PC-3 (cell line): ENCODE data around the gene SPRYD4. TPM values are rescaled to one million over a fixed set of nuclear protein-coding genes. Genes with fewer than 3 reads are reported as not detected.
A peak's percentile ranks its signal among the peaks of the same experiment; 100 is the strongest.
"Not testable (repeated sequence)": the region's sequence is repeated elsewhere in the genome, so short reads cannot be mapped to it uniquely, and the experiment has no call there.

ENCODE experiments used
- ATAC-seq: fragments of 200-7000 bp; cut with Tn5 transposase; 2 replicates; pipeline ENCODE4 v1.9.1; 2020; ENCODE audit warnings: mild to moderate bottlenecking, moderate library complexity
- BruUV-seq: library from RNA; stranded (reverse); fragments of 400-500 nt; replicated peaks from 2 replicates; lab custom pipeline; 2021; lab: Mats Ljungman, UMichigan
- CTCF ChIA-PET: fragments of 300-600 bp; sonication (Branson Sonifier 250); formaldehyde crosslinking; loops from one replicate; lab custom pipeline; 2022; ENCODE audit warnings: antibody characterized with exemption; lab: Charles Lee
- POLR2A ChIA-PET: fragments of 300-600 bp; sonication (Branson Sonifier 250); formaldehyde crosslinking; loops from one replicate; lab custom pipeline; 2022; ENCODE audit warnings: antibody characterized with exemption; ENCODE audit not compliant: unreplicated experiment; lab: Charles Lee
- DNase-seq: peaks from one replicate; pipeline ENCODE4 v3.0.0-alpha.2; 2015
- H2AFZ ChIP-seq: fragments of 300-600 bp; sonication (generic); 2 replicates; pipeline ENCODE4 v1.6.0; 2016; ENCODE audit warnings: antibody characterized with exemption, low read length
- H3F3A ChIP-seq: fragments of 300-600 bp; sonication (generic); one replicate; pipeline ENCODE4 v1.6.0; 2017; ENCODE audit warnings: antibody characterized with exemption, low read length, control low read depth, mild to moderate bottlenecking; ENCODE audit not compliant: unreplicated experiment
- H3K27ac ChIP-seq: fragments of 300-600 bp; sonication (generic); 2 replicates; pipeline ENCODE4 v1.5.1; 2016; ENCODE audit warnings: mild to moderate bottlenecking, low read length
- H3K27me3 ChIP-seq: fragments of 300-600 bp; sonication (generic); 2 replicates; pipeline ENCODE4 v1.6.1; 2016; ENCODE audit warnings: low read length, mixed read lengths
- H3K36me3 ChIP-seq: fragments of 300-600 bp; sonication (generic); 2 replicates; pipeline ENCODE4 v1.6.1; 2016; ENCODE audit warnings: low read depth, mixed run types, low read length, mixed read lengths
- H3K4me1 ChIP-seq: fragments of 300-600 bp; sonication (generic); 2 replicates; pipeline ENCODE4 v1.5.1; 2016; ENCODE audit warnings: low read length; ENCODE audit not compliant: insufficient read depth
- H3K4me2 ChIP-seq: fragments of 300-600 bp; sonication (generic); 2 replicates; pipeline ENCODE4 v1.6.0; 2016; ENCODE audit warnings: low read length
- H3K4me3 ChIP-seq: fragments of 300-600 bp; sonication (generic); 2 replicates; pipeline ENCODE4 v1.5.1; 2016; ENCODE audit warnings: mild to moderate bottlenecking, low read length, mixed read lengths
- H3K79me2 ChIP-seq: fragments of 300-600 bp; sonication (generic); 2 replicates; pipeline ENCODE4 v1.6.1; 2017; ENCODE audit warnings: low read length, mixed read lengths
- H3K9ac ChIP-seq: fragments of 300-600 bp; sonication (generic); 2 replicates; pipeline ENCODE4 v1.6.0; 2016; ENCODE audit warnings: mild to moderate bottlenecking, low read length
- H3K9me2 ChIP-seq: fragments of 300-600 bp; sonication (generic); replicated peaks from 2 replicates; pipeline ENCODE4 v1.6.1; 2016; ENCODE audit warnings: mixed run types, low read length, mixed read lengths
- H3K9me3 ChIP-seq: fragments of 300-600 bp; sonication (generic); 2 replicates; pipeline ENCODE4 v1.6.1; 2016; ENCODE audit warnings: low read length, mixed read lengths
- H4K20me1 ChIP-seq: fragments of 300-600 bp; sonication (generic); 2 replicates; pipeline ENCODE4 v1.6.1; 2016; ENCODE audit warnings: low read length, mixed read lengths
- EZH2 ChIP-seq: fragments of 300-600 bp; sonication (generic); IDR thresholded peaks from one replicate; pipeline ENCODE4 v1.6.1; 2017; ENCODE audit warnings: antibody characterized with exemption, mild to moderate bottlenecking, low read length; ENCODE audit not compliant: unreplicated experiment
- EZH2phosphoT487 ChIP-seq: fragments of 300-600 bp; sonication (generic); IDR thresholded peaks from 2 replicates; pipeline ENCODE4 v1.6.1; 2018; ENCODE audit warnings: mild to moderate bottlenecking, antibody characterized with exemption, low read length, borderline replicate concordance
- intact Hi-C: fragments of 100-400 bp; cut with micrococcal nuclease; formaldehyde crosslinking; loops from 2 replicates; pipeline ENCODE4 v1.9.0; 2023
- total RNA-seq: library from RNA; depleted of rRNA; stranded (reverse); fragments of >200 nt; gene quantifications from 2 replicates; pipeline ENCODE4 v1.2.3, GENCODE V29; 2014
- TF ChIP-seq, protein P1 (sequence below): fragments of 300-600 bp; sonication (generic); conservative IDR thresholded peaks from 2 replicates; pipeline ENCODE4 v1.5.1; 2017; ENCODE audit warnings: antibody characterized with exemption, low read depth, mild to moderate bottlenecking, low read length

The SPRYD4 gene
- total RNA-seq, 1 experiment from 2014 or later, result 3.4 TPM

DNA sequence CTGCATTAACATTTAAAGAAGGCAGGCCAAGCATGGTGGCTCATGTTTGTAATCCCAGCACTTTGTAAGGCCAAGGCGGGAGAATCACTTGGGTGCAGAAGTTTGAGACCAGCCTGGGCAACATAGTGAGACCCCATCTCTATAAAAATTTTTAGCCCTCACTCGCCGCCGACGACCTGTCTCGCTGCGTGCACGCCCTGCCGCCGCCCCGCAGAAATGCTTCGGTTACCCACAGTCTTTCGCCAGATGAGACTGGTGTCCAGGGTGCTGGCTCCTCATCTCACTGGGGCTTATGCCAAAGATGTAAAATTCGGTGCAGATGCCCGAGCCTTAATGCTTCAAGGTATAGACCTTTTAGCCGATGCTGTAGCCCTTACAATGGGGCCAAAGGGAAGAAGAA lies 42.4 kb downstream of the SPRYD4 start:
- H4K20me1 ChIP-seq, result no peaks in the 10 kb centered on the region
- CTCF ChIA-PET, result no interaction called here
- no peak overlapping the region for H3K4me2 ChIP-seq
- no peak overlapping the region for H3K4me3 ChIP-seq
- H3K79me2 ChIP-seq, result no peaks in the 10 kb centered on the region
- H3K9me2 ChIP-seq, result no peaks in the 10 kb centered on the region
- DNase-seq (no peak), ATAC-seq (no peak)
- no peaks in the 10 kb centered on the region for H3F3A ChIP-seq
- no peaks in the 10 kb centered on the region for H3K4me1 ChIP-seq
- H3K27ac ChIP-seq, result no peak overlapping the region
- no peak overlapping the region for H3K9ac ChIP-seq
- POLR2A ChIA-PET, result no interaction called here
- intact Hi-C loops, result no loop called here
- H3K9me3 ChIP-seq, result no peaks in the 10 kb centered on the region
- no peak overlapping the region for H2AFZ ChIP-seq
- no peaks in the 10 kb centered on the region for H3K27me3 ChIP-seq
- no peak for TF ChIP-seq EZH2
- no peak for TF ChIP-seq EZH2phosphoT487
- TF ChIP-seq, protein P1, sequence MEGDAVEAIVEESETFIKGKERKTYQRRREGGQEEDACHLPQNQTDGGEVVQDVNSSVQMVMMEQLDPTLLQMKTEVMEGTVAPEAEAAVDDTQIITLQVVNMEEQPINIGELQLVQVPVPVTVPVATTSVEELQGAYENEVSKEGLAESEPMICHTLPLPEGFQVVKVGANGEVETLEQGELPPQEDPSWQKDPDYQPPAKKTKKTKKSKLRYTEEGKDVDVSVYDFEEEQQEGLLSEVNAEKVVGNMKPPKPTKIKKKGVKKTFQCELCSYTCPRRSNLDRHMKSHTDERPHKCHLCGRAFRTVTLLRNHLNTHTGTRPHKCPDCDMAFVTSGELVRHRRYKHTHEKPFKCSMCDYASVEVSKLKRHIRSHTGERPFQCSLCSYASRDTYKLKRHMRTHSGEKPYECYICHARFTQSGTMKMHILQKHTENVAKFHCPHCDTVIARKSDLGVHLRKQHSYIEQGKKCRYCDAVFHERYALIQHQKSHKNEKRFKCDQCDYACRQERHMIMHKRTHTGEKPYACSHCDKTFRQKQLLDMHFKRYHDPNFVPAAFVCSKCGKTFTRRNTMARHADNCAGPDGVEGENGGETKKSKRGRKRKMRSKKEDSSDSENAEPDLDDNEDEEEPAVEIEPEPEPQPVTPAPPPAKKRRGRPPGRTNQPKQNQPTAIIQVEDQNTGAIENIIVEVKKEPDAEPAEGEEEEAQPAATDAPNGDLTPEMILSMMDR, result no peak
- H3K36me3 ChIP-seq, result no peaks in the 10 kb centered on the region
- BruUV-seq, result no TSS peak

- H3K4me2 ChIP-seq, H3K9ac ChIP-seq, H3K9me2 ChIP-seq, DNase-seq, H3K36me3 ChIP-seq, POLR2A ChIA-PET, BruUV-seq, H3K9me3 ChIP-seq, intact Hi-C loops, H3K79me2 ChIP-seq, H3K27ac ChIP-seq, H3F3A ChIP-seq, H2AFZ ChIP-seq, H3K27me3 ChIP-seq, H4K20me1 ChIP-seq, ATAC-seq, H3K4me3 ChIP-seq: not testable (repeated sequence)
- TF ChIP-seq, protein P1, result 0 out of 2 replicates have a peak, but pooled peaks have one; percentile 4
- CTCF ChIA-PET, result interaction anchor here (0.7 to 2.6 kb wide), 5 partner anchors 8 to 171 kb away, joined by 3 to 19 read pairs (median 4); partner anchors contain the start of gene RBMS2
- H3K4me1 ChIP-seq, result peaks cover 21% of the 10 kb centered on the region
These were observed 45.6 kb downstream of the SPRYD4 start for GRCh38 chr12:56514014-56514318.

DNA sequence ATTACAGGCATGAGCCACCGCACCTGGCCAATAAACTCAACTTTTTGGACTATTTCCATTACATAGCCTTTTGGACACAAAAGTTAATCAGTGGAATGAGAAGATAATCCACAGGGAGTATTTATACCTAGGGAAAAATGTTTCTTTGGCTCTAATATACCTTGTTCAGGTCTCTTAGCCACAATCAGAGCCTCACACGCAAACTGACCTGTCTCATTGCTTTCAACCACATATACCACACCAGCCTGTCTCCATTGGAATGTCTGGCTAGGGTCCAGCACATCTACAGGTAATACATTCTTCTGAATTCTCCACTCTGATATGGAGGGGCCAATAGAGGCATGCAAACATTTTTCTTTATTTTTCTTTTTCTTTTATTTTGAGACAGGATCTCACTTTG lies 49.5 kb downstream of the SPRYD4 start:
- intact Hi-C loops, result no loop called here
- TF ChIP-seq EZH2, result no peak
- no peak for TF ChIP-seq EZH2phosphoT487
- TF ChIP-seq, protein P1, result no peak
- Histone ChIP-seq H3K4me1 (peaks cover 46% of the 10 kb centered on the region), H3K9me2 (no peaks in the 10 kb centered on the region), H2AFZ (no peak overlapping the region), H3K79me2 (peaks cover 11% of the 10 kb centered on the region), H3K4me3 (peak overlapping the region; percentile 23; the same call in 1 of the 2 replicates), H3F3A (peaks cover 5% of the 10 kb centered on the region), H3K4me2 (peak overlapping the region; percentile 63), H3K9me3 (no peaks in the 10 kb centered on the region), H3K27me3 (no peaks in the 10 kb centered on the region), H3K27ac (peak overlapping the region; percentile 91), H3K36me3 (no peaks in the 10 kb centered on the region), H3K9ac (peak overlapping the region; percentile 56), H4K20me1 (no peaks in the 10 kb centered on the region)
- no TSS peak for BruUV-seq
- CTCF ChIA-PET, result no interaction called here
- POLR2A ChIA-PET, result no interaction called here
- ATAC-seq (peak; percentile 11), DNase-seq (peak; percentile 94)
